GM19035 (cell line): ENCODE data around the gene PERCC1.
"Not testable (repeated sequence)": the region's sequence is repeated elsewhere in the genome, so short reads cannot be mapped to it uniquely, and the experiment has no call there.

ENCODE experiments used
- ATAC-seq: cut with Tn5 transposase; IDR thresholded peaks from one replicate; pipeline ENCODE4 v1.9.1; 2021; ENCODE audit not compliant: unreplicated experiment

The PERCC1 gene

DNA sequence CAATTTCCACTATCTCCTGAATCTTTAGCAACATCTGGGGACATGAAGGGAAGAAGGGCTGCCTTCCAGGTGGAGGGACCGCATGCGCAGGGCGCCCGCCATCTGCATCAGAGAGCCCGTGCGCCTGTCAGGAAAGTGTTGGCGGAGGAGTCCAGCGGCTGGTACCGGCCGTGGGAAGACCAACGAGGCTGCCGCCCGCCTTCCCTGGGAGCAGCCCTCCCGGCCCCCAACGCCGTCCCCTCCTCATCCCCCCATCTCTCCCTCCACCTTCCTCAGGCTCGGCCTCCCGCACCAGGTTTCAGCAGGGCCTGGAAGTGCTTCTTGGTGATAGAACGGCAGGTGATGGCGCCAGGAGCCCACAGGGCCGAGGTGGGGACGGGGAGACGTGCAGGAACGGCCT, 35.2 kb downstream of the PERCC1 start:
- no peak for ATAC-seq

DNA sequence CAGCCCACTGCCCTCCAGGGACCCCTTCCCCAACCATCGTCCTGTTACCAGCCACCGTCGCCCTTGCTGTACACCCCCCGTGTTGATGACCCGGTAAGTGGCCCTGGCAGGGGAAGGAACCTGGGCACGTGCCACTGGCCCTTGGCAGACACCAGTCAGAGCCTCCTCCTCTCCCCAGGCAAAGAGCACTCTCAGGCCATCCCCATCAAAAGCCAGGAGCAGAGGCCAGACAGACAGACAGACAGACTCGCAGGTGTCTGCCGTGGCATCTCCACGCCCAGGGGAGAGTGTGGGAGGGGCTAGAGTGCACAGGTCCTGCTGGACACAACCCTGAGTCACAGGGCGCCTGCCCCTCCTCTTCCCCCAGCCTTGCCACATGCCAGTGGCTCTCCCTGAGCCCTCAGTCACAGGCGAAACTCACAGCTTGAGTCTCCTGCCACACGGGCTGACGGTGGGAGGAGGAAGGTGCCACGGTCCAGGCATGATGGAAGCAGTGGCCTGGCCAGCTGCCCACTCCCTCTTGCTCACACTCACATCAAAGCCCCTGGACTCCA, 36.2 kb downstream of the PERCC1 start:
- no peak for ATAC-seq

DNA sequence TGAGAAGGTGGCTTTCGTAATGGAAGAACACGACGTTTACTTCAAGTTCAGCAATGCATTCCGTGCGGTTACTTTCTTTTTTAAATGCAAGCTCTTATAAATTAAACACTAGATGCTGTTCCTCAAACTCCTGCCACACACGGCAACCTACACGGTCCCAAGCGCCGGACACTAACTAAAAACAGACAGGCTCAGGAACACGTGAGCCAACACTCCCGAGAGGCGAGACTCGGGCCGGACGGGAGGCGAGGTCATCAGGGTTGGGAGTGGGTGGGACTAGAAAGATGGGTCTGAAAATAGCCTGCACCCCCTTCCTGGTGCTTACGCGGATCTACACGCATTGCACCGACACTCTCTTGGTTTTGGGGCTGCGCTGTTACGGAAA, 37.5 kb downstream of the PERCC1 start:
- ATAC-seq, result no peak

DNA sequence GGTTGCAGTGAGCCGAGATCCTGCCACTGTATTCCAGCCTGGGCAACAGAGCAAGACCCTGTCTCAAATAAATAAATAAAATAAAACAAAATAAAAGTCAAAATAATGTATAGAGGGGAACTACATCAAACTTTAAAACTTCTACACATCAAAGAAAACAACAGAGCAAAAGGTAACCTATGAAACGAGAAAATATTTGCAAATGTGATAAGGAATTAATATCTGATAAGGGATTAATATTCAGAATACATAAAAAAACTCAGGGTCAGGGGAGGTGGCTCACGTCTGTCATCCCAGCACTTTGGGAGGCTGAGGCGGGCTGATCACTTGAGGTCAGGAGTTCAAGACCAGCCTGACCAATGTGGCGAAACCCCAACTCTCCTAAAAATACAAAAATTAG, 38.3 kb downstream of the PERCC1 start:
- not testable (repeated sequence) for ATAC-seq

DNA sequence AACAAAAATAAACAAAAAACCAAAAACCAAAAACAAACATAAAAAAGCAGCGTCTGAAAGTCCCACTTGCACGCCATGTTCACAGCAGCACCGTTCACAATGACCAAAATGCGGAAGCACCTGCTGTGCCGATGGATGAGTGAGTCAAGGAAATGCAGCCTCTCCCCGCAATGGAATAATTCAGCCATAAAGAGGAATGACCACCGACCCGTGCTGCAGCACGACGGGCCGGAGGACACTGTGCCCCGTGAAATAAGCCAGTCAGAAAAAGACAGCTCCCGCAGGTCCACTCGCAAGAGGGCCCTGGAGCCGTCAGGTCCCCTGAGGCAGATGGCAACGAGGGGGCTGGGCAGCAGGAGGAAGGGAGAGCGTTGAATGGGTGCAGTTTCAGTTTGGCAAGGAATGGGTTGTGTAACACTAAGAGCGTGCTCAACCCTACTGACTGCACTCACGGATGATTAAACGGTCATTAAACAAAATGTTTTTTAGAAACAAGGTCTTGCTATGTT, 38.9 kb downstream of the PERCC1 start:
- ATAC-seq, result no peak

DNA sequence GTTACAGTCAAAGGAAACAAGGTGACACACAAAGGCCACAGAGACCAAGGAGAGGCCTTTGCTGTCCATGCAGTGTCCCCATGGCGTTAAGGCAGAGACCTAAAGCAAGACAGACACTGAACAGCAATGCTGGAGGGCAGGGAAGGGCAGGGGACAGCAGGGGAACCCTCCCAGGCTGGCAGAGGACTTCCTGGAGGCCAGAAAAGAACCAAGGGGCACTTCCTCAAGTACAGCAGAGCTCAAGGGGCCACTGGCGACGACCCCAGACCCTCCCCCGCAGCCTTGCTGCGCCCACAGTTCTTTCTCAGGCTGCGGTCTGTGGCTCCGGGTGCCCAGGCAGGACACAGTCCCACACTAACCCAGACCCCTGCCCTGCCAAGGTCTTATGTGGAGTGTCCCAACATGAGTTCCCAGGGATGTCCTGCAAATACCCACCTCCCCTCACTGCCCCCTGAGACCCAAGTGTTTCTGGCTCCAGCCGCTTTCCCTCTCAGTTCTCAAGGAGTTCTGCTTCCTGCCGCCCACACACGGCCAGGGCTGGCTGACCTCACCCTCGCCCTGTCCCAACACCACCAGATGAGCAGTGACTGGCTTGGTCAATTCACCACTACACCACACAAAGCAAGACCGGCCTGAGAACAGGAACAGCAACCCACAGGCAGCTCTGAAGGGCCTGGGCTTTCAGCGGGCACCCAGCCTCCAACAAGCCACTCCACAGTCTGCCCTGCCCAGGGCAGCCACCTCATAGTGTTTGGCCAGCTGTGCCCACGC, 39.8 kb downstream of the PERCC1 start:
- no peak for ATAC-seq

DNA sequence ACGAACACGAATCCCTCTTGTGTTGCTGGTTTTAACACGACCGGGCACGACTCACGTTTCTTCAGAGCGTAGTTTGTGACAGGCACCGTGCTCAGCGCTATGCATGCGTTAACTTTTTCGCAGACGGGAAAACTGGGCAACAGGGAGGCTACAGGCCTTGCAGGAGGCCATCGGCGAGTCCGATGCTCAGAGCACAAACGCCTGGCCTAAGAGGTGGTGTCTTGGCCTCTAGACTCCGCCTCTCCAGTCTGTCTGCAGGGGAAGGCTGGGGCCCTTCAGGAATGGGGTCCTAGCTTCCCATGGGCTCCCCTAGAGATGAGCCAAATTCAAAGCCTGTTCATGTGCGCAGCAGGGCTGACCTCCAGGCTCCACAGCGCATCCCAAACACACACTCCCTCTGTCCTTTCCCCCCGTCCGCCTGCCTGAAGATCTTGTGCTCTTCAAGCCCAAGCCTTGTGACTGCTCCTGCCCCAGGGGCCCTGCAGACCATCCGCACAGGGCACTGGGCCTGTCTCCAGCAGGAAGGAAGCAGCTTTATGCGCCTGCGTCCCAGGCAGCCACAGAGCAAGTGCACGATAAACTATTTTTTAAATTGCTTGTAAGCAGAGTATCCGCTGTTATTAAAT, 40.8 kb downstream of the PERCC1 start:
- no peak for ATAC-seq

DNA sequence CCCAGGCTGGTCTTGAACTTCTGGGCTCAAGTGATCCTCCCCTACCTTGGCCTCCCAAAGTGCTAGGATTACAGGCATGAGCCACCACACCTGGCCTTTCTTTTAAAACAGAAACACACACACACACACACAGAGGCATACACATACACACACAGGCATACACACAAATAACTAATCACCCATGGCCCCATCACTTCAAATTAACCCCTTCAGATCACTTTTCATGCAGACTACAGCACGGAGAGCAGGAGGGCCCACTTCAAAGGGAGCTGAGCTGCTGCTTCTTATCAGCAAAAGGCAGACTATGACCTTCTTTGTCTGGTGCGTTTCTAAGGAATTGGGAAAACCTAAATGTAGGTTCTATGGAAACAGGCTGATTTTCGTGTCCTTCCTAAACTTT, 42.1 kb downstream of the PERCC1 start:
- no peak for ATAC-seq

DNA sequence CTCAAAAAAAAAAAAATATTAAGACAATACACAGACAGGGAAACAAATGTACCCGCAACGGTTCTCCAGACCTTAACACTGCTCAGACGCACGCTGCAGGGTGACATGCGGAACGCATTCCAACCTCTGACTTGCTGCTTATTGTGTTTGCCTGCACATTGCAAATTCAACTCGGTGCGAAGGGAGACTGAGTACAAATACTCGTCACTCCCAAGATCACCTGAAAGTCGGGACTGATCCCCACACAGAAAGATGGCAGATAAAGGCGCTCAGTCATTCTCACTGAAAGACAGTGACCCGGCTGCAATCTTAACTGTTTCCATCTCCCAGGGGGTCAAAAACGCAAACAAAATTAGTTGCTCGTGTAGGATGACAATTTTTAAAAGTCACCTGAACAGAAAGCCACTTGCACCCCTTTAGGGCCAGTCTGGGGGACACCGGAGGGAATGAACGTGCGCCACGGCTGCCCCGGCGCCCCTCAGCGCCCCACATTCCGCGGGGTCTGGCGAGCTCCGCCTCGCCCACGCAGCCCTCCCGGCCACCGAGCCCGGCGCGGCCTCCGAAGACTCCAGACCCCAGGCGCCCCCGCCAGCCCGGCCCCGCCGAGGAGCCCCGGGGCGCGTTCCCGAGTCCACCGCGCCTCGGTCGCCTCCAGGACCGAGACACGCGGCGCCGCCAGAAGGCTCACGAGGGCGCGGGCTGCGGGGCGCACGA, 43.4 kb downstream of the PERCC1 start:
- ATAC-seq, result peak; percentile 18

DNA sequence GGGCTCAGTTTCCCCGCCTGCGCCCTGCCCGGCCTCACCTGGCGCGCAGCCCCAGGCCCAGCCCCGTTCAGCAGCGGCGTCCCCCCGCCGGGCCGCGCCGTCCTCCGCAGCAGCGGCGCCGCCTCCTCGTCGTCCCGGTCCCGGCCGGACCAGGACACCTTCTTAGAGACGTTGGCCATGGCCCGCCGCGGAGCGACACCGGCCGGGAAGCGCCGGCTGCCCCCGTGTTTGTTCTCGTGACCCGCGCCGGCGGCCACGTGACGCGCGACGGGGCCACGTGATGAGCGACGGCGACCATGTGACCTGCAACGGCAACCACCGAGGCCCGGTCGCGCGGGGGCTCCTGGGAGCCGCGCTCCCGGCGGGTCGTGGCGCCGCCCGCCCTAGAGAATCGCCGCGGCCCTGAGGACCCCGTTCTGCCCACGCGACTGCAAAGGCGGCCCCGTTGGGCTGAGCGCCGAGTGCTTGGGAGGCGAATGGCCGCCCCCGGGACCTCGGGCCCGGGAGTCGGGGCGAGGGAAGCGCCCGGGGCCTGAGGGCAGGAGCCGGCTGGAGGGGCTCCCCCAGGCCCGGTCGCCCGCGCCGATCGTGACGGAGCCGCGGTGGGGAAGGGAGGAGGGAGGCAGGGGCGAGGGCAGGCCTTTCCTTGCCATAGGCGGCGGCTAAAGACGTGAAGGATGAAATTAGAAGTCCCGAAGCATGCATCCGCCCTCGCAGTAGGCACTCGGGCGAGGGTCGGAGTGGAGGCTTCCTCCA, 44.1 kb downstream of the PERCC1 start, which contains the start of gene CLCN7:
TSS of gene CLCN7 (minus strand) at position 233 of the 756 bp plus-strand sequence. CDS start at position 179, 54 bp downstream.
- peak; percentile 86 for ATAC-seq

DNA sequence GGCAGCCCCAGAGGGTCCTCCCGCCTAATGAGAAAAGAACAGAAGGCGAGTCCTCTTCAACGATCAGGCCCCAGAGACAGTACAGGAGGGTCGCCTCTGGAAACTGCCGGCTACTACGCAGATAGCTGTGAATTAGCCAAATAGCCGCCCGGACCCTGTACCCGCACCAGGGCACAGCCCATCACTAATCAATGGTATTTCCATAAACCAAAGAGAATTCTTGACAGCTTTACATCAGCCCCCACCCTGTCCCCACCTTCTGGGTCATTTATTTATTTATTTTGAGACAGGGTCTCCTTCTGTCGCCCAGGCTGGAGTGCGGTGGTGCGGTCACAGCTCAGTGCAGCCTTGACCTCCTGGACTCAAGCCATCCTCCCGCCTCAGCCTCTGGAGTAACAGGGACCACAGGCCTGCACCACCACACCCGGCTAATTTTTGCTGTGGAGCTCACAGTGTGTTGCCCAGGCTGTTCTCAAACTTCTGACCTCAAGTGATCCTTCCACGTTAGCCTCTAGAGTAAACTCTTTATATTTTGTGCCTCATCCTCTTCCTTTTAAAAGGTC, 44.8 kb downstream of the PERCC1 start:
- no peak for ATAC-seq

DNA sequence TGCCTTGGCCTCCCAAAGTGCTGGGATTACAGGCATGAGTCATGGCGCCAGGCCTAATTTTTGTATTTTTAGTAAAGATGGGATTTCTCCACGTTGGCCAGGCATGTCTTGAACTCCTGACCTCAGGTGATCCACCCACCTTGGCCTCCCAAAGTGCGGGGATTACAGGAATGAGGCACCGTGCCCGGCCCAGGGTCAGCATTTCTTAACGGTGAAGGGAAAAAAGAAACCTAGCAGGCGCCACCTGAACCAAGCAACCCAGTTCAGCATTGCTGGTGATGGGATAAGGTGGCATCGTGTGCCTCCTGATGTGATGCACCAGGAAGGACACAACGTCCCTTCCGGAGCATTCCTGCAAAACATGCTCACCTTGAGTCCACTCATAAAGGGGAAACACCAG, 46.2 kb downstream of the PERCC1 start:
- ATAC-seq, result no peak

DNA sequence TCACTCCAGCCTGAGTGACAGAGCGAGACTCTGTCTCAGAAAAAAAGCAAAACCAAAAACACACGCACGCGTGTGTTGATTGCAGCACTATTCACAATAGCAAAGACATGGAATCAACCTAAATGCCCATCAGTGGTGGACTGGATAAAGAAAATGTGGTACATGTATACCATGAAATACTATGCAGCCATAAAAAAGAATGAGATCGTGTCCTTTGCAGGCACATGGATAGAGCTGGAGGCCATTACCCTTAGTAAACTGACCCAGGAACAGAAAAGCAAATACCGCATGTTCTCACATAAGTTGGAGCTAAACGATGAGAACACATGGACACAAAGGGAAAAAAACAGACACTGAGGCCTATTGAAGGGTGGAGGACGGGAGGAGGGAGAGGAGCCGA, 48.1 kb downstream of the PERCC1 start:
- not testable (repeated sequence) for ATAC-seq

DNA sequence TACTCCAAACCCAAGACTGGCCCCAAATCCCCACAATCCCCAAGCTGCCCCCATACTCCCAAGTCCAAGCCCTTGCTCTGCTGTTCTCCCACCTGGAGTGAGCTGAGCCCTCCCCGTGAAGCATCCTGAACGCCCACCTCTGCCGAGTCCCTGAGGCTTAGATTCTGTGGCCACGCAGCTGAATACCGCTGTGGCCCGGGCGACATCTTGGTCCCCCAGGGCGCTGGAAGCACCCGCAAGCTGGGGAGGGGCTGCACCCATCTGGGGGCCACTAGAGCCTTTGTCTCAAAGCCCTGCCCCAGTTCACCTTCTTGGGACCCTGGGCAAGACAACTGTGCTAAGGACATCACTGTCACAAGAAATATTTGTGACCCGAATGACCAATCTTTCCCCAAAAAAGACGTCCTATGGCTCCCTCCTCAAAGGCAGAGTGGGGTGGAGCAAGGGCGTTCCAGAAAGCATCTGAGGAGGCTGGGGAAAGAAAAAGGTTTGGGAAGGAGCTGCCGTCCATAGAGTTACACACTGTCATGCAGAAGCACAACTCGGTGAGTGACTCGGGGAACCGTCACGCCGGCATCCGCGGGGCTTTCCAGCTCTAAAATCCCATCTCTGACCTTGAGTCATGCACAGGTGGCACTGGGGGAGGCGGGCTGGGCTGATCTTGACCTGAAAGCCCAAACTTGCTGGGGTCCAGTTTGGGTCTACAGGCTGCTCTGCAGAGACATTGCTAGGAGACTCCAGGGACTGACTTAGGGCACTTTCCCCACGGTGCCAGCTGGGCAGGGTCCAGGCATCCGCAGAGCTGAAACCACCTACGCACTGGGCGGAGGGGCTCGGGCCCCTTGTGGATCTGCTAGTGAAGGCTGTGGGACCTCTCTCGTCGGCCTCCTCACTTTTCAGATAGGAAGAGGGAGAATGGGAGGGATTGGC, 51.3 kb downstream of the PERCC1 start:
- no peak for ATAC-seq
